HG03457 (cell line): Measurements from ENCODE around the gene TNFAIP8.
A peak's percentile ranks its signal among the peaks of the same experiment; 100 is the strongest.

ENCODE experiments used
- ATAC-seq: cut with Tn5 transposase; IDR thresholded peaks from one replicate; pipeline ENCODE4 v1.9.1; 2021; ENCODE audit warnings: moderate number of reproducible peaks; ENCODE audit not compliant: unreplicated experiment

TNFAIP8 gene

DNA sequence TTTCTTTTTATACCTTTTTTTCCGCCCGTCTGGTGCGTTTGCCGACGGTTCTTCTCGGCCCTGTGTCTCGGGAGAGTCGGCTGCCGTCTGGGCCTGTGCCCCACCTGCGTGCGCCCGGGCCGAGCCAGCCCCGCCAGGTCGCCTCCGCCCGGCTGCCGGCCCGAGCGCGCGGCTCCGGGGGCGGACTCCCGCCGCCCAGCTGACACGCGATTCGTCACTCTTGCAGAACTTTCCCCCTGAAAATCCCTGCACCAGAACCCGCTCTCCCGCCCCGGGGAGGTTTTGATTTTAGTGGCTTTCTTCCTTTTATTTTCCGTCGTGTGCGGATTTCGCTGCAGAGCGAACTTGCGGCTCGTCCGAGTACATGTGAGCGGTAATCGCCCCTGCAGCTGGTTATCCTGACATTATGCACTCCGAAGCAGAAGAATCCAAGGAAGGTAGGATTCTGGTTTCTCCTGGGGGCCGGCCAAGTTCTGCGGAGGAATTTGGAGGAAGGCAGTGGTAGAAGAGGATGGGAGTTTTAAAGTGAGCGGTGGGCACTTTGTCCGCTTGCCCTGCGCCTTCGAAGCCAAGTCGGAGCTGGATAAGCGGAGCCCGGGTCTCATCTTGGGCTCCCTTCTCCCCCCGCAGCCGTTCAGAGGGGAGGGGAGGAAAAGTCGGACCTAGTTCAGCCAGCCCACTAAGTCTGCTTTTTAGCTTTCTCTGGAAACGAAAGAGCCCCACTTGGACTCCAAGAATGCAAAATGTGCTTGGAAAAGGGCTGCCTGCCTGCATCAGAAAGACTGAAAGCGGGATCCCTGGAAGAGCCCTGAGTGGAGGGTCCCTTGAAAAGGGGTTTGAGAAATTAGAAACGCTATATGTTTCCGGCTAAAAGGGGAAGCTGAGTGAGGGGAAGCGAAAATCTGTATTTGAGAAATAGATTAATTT is at the start of gene TNFAIP8:
Gene TNFAIP8 (plus strand): TSS at position 335 of the 927 bp plus-strand sequence. CDS start 72 bp downstream, at position 407.
- peak; percentile 41 for ATAC-seq

DNA sequence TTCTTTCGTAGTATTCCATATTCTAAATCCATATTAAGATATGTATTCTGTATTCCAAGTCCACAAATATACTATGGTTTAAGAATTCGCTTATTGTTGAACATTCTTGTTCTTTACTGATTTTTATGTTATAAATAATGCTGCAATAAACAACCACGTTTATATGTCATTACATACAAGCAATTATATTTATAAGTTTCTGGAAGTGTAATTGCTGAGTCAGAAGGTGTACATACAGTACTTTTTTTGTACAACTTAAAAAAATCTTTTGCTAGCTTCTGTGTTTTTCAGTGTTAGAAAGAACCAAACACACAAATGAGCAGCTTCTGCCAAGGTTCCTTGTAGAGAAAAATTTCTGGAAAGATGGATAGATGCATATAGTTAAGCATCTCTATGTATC is 48.6 kb upstream of the TNFAIP8 start:
- no peak for ATAC-seq

DNA sequence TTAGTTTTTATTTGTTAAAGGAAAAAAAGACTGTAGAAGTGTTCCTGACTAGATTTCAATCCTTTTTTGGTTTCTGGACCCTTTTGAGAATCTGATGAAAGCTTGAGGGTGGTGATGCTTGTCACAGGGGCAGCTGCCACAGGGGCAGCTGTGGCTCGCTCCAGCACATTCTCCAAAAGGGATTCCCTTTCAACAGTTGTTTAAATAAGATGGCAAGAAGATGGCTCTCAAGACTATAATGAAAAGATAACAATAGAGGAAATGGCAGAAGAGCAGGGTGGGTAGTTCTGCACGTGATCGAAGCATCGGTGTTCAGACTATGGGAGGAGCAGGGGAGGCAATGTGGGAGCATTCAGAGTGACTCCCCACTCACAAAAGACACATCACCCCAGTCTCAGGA is 46.5 kb upstream of the TNFAIP8 start:
- peak; percentile 16 for ATAC-seq

DNA sequence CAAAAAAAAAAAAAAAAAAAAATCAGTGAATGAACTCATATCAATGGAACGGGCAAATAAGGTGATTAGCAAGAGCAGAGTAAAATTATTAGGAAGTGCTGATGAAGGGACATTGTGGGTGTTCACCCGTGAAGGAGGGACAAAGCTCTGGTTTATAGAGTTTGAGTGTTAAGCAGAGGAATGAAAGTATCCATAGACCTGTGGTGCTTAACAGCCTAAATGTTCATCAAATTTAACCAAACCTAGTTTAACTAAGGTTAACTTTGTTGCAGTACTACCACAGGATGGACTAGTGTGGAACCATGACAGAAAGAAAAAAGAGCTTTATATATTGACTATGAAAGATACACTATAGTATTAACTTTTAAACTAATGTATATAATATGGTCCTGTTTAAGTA is 44.1 kb upstream of the TNFAIP8 start:
- no peak for ATAC-seq

DNA sequence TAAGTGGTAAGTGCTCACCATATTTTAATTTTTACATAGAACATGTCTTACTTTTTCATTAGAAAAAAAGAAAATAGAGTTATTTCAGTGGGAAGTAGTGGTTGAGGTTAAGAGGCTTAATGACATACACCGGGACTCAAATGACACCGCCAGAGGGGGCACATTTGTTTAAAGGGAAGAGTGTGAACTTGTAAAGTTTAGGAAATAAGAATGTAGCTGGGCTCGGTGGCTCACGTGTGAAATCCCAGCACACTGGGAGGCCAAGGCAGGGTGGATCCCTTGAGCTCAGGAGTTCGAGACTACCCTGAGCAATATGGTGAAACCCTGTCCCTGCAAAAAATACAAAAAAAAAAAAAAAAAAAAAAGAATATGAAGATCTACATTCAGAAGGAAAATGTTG is 43.4 kb upstream of the TNFAIP8 start:
- no peak for ATAC-seq

DNA sequence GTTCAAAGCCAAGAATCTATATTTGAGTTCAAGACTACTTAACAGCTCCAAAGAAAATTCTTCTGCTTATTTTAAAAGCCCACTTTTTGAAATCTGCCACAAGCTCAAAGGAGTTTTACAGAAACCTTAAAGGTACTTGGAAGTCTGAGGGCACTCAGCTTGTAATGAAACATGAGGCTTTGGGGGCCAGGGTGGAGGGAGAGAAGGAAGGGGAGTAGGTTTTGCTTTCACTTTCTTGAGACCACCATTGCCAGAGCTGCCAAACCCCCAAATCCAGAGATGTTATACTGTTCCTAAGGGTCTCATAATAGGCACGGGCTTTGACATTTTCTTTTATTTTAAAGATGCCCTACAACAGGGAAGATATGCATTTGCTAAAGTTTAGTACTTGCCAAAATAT is 42.6 kb upstream of the TNFAIP8 start:
- ATAC-seq, result no peak

DNA sequence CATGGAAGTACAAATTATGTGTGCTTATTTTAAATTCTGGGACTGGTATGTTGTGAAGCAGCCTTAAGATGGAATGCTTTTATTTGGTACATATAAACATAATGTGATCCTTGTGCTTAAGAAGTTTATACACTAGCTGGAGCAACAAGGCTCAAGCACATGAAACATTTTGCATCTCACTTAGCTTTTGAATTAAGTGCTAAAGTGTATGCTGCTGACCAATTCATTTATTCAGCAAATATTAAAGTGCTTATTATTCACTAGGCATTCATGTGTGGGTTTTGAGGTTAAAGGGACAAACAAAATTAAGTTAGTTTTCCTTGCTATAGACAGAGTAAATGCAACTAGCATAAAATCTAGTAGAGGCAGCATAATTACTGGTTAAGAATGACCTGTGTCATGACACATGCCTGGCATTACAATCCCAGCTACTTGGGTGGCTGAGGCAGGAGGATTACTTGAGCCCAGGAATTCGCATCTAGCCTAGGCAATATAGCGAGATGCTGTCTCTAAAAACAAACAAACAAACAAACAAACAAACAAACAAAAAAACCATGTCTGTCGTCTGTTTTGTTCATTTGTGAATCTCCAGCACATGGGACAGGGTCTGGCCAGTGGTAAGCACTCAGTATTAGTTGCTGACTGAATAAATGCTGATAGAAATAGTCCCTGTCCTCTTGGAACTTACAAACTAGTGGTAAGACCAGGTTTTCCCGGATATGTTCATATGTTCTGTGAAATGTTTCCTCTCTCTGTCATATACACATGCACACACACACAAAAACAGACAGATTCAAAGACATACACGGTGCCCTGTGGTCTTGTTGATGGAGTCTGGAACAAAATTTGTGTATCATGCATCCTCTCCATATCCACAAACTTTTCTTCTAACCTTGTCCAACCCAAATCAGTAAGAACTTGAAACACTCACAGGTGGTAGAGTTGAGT is 41.9 kb upstream of the TNFAIP8 start:
- ATAC-seq, result no peak

DNA sequence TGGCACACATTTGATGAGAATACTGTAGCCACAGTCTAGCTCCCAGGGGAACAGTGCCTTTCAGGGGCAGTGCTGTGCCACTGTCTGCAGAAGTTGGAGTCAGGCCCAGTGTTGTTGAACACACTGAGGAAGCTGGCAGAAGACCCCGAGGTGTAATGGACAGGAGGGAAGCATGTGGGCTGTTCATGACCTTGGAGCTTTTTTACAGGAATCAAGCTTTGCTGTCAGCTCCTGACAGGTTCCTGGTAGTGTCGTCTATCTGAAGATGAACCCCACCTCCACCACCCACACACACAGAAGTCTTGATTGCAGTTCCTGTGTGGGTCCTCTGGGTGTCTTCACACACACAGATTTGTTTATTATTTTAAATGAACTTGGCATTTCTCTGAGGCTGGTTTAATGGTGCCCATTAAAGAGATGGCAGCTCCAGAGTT is 40.3 kb upstream of the TNFAIP8 start:
- peak; percentile 60 for ATAC-seq

DNA sequence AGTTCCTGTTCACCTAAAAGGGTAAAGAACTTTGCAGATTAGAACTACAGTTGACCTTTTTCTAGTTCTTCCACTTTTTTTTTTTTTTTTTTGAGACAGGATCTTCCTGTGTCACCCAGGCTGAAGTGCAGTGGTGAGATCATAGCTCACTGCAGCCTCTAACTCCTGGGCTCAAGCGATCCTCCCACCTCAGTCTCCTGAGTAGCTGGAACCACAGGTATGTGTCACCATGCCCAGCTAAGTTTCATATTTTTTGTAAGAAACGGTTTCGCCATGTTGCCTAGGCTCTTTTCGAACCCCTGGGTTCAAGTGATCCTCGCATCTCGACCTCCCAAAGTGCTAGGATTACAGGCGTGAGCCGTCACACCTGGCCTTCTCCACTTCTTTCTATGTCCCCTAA is 39.7 kb upstream of the TNFAIP8 start:
- ATAC-seq, result no peak

DNA sequence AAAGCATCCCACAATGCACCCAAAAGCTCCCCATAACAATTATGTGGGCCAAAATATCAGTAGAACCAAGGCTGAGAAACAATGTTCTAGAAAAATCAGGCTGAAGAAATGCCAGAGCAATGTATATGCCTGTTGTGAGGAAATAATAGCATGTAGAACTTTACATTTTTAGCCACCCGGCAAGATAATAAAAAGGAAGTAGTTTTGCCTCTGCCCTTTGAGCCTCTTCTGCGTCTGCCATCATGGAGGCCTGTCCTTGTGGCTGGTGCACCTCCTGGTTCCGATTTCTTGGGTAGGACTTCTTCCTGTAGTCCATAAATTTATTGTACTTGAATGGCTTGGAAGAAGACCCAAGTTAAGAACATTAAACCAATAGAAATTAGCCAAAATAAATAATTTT is 38.9 kb upstream of the TNFAIP8 start:
- ATAC-seq, result no peak

DNA sequence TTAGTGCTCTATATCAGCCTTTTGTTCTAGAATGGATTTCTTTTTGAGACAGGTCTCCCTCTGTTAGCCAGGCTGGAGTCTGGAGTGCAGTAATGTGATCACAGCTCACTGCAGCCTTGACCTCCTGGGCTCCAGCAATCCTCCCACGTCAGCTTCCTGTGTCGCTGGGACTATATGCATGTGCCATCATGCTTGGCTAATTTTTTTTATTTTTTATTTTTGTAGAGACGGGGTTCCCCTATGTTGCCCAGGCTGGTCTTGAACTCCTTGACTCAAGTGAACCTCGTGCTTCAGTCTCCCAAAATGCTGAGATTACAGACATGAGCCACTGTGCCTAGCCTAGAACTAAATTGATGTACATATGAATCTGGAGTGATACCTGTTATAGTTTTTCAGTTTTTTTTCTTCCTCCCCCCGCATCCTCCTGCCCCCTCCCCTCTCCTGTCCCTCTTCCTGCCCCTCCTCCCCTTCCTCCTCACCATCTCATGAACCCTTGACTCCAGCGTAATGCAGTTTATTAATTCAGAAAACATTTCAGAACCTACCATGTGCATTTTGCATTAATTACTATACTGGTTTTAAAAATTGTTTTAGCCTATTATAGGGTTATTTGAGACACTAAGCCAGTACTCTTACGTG is 37.4 kb upstream of the TNFAIP8 start:
- ATAC-seq, result peak; percentile 42

DNA sequence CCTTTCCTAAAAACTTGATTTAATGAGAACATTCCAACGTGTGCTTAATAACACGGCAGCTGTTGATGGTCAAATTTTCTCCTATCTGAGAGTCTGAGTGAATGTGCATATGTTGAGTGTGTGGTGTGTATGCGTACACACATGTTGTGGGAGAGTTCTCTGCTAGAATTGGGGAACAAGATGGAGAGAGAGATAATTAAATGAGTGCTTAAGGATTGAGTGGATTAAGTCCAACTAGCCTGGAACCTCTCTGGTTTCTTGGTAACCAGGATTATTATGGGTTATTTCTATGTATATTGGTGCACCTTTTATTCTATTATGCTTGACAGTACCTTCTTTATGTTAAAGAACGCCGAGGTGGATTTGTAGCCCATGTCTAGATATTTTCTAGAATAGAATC is 36.4 kb upstream of the TNFAIP8 start:
- no peak for ATAC-seq

DNA sequence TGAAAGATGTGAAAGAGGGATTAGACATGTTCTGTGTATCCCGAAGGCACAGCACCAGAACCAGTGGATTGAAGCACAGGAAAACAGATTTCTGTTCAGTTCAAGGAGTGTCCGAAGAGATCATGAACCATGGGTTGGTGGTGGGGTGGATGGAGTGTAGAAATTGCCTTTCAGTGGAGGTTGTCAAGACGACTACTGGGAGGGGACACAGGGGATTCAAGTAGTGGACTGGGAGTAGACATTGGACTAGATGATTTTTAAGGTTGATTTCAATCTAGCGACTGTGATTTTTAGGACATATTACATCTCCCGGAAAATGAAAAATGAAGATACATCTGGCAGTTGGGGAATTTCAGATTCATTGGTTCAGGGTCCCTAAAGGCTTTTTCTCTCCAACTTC is 35.9 kb upstream of the TNFAIP8 start:
- ATAC-seq, result no peak

DNA sequence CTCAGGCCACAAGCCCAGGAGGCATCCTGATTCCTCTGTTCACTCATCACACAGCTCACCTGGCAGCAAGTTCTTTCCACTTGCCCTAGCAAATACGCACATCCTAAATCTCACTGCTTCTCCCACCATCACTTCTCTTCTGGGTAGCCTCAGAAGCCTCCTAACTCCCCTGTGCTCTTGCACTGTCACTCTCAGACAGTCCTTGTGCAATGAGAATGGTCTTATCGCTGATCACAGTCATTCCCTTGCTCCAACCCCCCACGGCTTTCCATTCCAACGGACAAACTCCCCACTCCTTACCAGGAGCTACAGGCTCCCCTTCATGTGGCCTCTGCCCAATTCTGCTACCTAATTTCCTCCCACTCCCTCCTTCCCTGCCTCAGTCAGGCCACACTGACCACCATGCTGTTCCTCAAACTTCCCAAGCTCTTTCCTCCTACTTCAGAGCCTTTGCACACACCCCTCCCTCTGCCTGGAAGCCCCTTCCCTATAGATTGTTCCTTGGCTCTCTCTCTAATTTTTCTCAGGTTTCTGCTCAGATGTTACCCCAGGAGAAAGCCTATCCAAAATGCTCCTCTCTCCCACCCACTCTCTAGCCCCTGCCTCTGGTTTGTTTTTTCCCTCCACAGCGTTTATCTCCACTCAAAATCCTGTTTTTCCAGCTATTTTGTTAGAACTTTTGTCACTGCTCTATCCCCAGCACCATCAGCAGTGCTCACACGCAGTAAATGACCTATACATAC is 34.1 kb upstream of the TNFAIP8 start:
- no peak for ATAC-seq

DNA sequence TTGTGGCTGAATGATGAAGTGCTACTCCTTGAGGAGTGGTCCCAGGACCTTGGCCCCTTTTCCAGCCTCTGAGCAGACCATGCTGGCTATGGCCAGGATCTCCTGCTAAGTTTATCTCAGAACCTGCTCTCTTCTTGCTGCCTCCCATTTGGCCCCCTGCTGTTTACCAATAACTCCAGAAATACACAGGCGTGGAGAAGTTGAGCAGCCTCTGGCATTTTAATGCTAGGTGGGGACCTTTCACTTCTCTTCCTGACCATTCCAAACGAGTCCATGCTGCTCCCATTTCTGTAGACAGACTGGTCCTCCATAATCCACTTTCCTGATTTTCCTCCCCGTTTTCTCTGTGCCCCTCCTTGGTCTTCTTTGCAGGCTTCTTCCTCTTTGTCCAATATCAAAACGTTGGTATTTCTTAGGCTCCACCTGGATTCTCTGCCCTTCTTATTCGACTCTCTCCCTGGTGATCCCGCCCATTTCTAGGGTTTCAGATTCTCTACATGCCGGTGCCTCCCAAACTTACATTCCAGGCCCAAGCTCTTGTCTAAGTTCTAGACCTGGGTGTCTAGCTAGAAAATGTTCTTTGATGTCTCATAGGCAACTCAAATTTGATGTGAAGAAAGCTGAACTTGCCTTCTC is 33.4 kb upstream of the TNFAIP8 start:
- peak; percentile 11 for ATAC-seq

DNA sequence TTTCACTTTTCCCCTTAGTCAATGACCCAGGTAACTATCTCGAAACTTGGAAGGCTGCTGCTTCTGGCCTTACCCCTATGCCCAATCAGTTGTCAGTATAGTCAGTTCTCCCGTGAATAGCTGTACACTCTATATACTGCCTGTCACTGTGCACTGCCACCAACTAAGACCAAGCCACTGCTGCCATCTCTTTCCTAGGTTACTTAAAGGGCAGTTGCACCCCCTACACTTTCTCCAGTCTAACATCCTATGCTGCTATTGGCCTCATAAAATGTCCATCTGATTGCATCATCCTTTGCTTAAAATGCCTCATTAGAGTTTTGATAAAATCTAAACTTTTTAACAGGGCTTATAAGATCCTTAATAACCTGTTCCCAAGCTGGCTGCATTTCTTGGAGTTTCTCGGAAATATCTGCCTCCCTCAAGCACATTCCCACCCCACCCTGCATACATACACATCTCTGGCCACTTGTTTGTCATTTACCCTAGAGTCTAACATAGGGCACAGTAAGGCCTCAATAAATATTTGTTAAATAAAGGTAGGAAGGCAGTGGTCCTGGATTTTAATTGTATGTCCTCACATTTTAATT is 32.8 kb upstream of the TNFAIP8 start:
- peak; percentile 32 for ATAC-seq

DNA sequence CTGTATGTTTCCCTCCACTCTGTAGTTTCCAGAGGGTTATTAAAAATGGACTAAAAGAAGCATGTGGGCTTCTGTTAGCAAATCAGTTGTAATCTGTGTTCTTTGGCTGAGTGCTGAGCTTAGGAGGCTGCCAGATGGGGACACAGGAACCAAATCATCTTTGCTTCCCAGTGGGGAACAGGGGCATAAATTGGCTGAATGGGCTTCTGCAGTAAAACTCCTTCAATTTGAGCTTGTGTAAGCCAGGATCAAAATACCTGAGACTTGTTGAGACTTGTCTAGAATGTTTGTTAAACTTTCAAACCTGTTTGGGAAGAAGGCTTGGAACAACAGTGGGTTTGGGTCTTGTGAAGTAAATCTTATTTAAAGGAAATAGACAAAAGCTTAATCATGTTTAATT is 32.2 kb upstream of the TNFAIP8 start:
- ATAC-seq, result no peak

DNA sequence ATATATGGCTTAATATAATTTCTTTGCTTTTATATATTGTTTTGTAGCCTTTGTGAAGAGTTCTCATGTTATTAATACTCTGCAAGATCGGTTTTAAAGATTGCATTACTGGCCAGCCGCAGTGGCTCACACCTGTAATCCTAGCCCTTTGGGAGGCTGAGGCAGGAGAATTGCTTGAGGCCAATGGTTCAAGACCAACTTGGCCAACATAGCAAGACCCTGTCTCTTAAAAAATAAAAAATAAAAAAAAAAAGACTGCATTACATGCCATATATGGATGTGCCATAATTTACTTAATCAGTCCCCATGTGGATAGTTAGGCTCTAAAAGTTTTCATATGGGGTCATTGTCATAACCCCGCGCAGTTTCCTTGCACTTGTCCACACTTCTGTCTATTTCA is 31.0 kb upstream of the TNFAIP8 start:
- ATAC-seq, result no peak

DNA sequence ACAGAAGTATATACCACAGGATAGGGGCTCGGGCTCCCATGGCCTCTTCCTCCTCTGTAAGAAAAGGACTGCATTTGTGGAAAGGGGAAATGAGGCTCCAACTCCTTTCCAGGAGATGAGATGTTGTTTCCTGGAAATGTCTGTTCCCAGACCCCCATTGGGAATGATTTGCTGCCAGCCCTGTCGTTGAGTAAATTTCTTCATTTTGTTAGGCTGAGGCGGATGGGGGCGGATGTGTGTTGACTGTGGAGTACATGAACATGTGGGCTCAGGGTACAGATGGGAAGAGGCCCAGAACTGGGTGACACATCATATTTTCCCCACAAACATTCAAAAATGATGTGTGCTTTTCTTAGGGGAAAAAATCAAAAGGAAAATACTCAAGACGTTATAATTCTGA is 28.8 kb upstream of the TNFAIP8 start:
- ATAC-seq, result no peak
